ENCODE results near the gene PRR32.
"Not testable (repeated sequence)": the region's sequence is repeated elsewhere in the genome, so short reads cannot be mapped to it uniquely, and the experiment has no call there.

Gene PRR32, protein sequence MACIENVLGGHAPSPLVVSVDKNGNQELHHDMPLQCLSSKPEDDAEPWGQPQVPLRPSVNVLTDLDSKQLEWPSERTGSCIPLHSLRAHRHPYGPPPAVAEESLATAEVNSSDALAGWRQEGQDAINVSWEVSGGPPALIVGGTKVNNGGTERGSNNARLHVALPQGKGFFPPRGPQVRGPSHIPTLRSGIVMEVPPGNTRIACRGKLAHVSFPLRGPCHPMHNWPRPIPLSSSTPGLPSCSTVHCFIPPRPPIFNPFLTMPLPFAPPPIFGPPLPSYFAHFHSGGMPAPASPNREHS

DNA sequence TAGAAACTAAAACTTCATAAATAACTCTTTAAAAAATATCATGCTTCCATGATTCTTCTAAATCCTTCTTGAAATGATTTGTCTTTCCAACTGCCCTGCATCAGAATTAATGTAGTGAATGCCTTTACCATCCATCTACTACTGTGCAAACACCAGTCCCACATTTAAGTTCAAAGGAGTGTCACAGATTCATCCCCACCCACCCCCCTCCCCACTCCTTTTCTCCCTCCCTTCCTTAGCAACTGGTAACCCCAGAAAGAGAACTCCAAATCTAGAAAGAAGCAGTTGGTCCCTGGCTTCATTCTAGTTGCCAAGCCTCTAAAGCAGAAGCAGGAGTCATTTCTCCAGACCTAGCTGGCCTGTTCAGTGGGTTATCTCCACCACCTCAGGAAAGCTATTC, at the start of gene PRR32:
Gene PRR32, plus strand, starts transcription at position 301 of the 400 bp plus-strand sequence. CDS start 115 bp downstream, outside the sequence.
- no peak for DNase-seq

GRCh38 chrX:126770179-126770578, 49.4 kb upstream of the PRR32 start:
- peak; percentile 1 for DNase-seq

- DNase-seq = no peak
Measured at GRCh38 chrX:126785539-126785938, 34.0 kb upstream of the PRR32 start.

- DNase-seq = no peak
Measured at GRCh38 chrX:126799059-126799458, 20.5 kb upstream of the PRR32 start.

- not testable (repeated sequence) for DNase-seq
Measured at GRCh38 chrX:126806784-126807183, 12.7 kb upstream of the PRR32 start.

DNA sequence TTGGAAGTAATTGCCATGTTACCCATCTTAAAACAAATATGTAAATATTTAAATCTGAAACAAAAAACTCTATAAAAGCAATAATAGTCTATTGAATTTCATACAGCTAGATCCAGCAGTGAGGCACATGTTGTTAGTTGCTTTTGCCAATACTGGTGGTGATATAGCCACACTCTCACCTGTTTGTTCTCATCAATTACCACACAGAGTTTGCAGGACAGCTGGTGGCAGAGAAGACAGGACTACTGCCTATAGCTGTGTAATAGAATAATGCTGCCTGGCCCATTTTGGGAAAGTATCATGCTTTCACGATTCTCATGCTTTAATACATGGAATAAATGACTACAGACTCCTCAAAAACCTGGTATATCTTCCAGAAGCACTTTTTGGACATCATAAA, 3.7 kb upstream of the PRR32 start:
- DNase-seq = no peak

GRCh38 chrX:126820700-126821420, 1.3 kb downstream of the PRR32 start:
- DNase-seq = no peak

DNA sequence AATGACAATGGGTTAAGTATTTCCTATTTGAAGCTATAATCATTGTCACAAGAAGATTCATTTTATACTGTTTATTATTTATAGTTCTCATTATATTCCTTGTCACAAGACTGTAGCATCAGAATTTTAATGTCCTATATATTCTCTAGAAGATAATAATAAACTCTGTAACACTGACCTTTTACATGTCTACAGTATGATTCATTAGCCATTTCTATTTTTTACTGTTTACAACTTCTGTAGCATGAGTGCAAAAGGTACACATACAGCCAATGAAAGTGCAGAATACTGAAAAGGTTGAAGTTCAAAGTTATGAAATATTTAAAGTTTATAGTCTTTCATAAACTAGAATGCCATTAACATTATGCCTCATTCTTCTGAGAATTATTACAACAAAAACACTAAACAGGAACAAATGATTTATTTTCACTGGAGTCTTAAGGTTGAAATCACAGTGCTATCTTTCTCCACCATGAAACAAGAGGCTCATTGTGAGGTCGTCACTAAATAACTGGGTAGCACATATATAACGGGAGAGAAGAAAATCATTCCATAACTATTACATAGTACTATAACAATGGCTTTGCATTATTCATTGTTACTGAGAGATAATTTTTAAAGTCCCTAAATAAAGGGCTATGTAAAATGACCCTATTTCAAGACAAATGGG, 4.9 kb downstream of the PRR32 start:
- DNase-seq = no peak

GRCh38 chrX:126825566-126826193, 6.2 kb downstream of the PRR32 start:
- DNase-seq = no peak

- no peak for DNase-seq
Measured at GRCh38 chrX:126836186-126836585, 16.7 kb downstream of the PRR32 start.

DNA sequence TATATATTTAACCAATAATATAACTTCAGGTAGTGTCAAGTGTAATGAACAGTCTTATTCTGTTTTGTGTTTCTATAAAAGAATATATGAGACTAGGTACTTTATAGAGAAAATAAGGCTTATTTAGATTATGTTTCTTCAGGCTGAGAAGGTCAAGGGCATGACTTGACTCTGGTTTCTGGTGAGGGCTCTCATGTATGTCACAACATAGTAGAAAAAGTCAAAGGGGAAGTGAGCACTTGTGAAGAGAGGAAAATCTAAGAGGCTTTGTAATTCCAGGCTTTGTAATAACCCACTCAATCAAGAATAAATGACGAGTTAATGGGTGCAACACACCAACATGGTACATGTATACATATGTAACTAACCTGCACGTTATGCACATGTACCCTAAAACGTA, 27.6 kb downstream of the PRR32 start:
- DNase-seq = no peak

DNA sequence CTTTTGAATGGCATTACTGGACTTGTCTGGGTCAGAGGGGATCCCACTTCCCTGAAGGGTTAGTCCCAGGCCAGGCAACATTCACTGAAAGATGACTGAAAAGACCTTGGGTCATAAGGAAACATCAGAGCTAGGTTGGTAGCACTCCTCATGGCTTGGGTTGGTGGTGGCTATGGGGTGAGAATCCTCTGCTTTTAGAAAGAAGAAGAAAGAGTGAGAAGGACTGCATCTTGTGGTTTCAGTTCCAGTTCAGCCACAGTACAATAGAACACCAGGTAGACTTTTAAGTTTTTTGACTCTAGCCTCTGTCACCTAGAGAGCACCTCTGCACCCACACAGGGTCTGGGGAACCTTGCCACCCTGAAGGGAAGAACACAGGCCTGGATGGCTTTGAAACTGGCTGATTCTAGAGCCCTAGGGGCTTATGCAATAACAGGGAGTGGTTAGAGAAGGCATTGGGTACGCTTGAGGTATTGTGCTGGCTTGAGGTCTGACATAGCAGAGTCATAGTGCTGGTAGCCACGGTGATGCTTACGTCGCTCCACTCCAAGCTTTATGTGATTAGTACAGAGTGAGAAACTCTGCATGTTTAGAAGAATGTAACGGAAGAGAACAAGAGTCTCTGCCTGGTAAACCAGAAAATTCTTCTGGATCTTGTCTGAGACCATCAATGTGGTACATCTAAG, 36.5 kb downstream of the PRR32 start:
- DNase-seq = no peak
